ENCODE data around the gene ATP1A1.

ATP1A1 gene

GRCh38 chr1:116345843-116346242 is 27.2 kb upstream of the ATP1A1 start:
- no peak for DNase-seq

GRCh38 chr1:116346943-116347673 is 25.9 kb upstream of the ATP1A1 start:
- no peak for DNase-seq

- DNase-seq, result no peak
Observed at GRCh38 chr1:116347696-116348095, 25.3 kb upstream of the ATP1A1 start.

GRCh38 chr1:116350097-116350645 is 22.9 kb upstream of the ATP1A1 start:
- DNase-seq, result peak; percentile 11

GRCh38 chr1:116351914-116352313 is 21.1 kb upstream of the ATP1A1 start:
- DNase-seq, result no peak

- peak; percentile 88 for DNase-seq
Observed at GRCh38 chr1:116352349-116352813, 20.7 kb upstream of the ATP1A1 start.

- DNase-seq, result peak; percentile 60
Observed at GRCh38 chr1:116353155-116353554, 19.9 kb upstream of the ATP1A1 start.

GRCh38 chr1:116356067-116356466 is 17.0 kb upstream of the ATP1A1 start:
- DNase-seq, result no peak

GRCh38 chr1:116356673-116357072 is 16.4 kb upstream of the ATP1A1 start:
- peak; percentile 60 for DNase-seq

- no peak for DNase-seq
Observed at GRCh38 chr1:116357487-116357886, 15.6 kb upstream of the ATP1A1 start.

- DNase-seq, result peak; percentile 50
Observed at GRCh38 chr1:116359060-116359830, 13.8 kb upstream of the ATP1A1 start.

- DNase-seq, result no peak
Observed at GRCh38 chr1:116359871-116360270, 13.2 kb upstream of the ATP1A1 start.

- peak; percentile 57 for DNase-seq
Observed at GRCh38 chr1:116360429-116361173, 12.4 kb upstream of the ATP1A1 start.

GRCh38 chr1:116361648-116362047 is 11.4 kb upstream of the ATP1A1 start:
- no peak for DNase-seq

- no peak for DNase-seq
Observed at GRCh38 chr1:116362050-116362449, 11.0 kb upstream of the ATP1A1 start.

- DNase-seq, result no peak
Observed at GRCh38 chr1:116365353-116365780, 7.7 kb upstream of the ATP1A1 start.

- no peak for DNase-seq
Observed at GRCh38 chr1:116365857-116366256, 7.2 kb upstream of the ATP1A1 start.

- DNase-seq, result peak; percentile 34
Observed at GRCh38 chr1:116367256-116367945, 5.6 kb upstream of the ATP1A1 start.

GRCh38 chr1:116368241-116368640 is 4.8 kb upstream of the ATP1A1 start:
- DNase-seq, result no peak

- DNase-seq, result no peak
Observed at GRCh38 chr1:116370181-116370580, 2.9 kb upstream of the ATP1A1 start.

- peak; percentile 69 for DNase-seq
Observed at GRCh38 chr1:116371752-116372151, 1.3 kb upstream of the ATP1A1 start.

GRCh38 chr1:116372191-116372590 is 853 bp upstream of the ATP1A1 start:
- DNase-seq, result no peak
